NB4 (cell line): ENCODE measurements around the gene TTLL12.

ENCODE experiments used
- DNase-seq: peaks from one replicate; pipeline ENCODE4 v3.0.0; 2010; ENCODE audit warnings: low read depth
- H3K4me3 ChIP-seq: one replicate; pipeline ENCODE4 v1.5.1; 2011; ENCODE audit warnings: mild to moderate bottlenecking, low read depth, low read length, moderate library complexity
- CTCF ChIP-seq: IDR thresholded peaks from one replicate; pipeline ENCODE4 v1.5.1; 2012; ENCODE audit warnings: low read depth, low read length
- MYC ChIP-seq: IDR thresholded peaks from 2 replicates; pipeline ENCODE4 v1.6.1; 2011; ENCODE audit warnings: low read depth, low read length
- POLR2A ChIP-seq: IDR thresholded peaks from 2 replicates; pipeline ENCODE4 v1.6.1; 2011; ENCODE audit warnings: mild to moderate bottlenecking; ENCODE audit not compliant: insufficient read length; ENCODE audit errors: extremely low read depth
- TF ChIP-seq, protein P1 (sequence below): IDR thresholded peaks from 2 replicates; pipeline ENCODE4 v1.6.1; 2011; ENCODE audit warnings: low read depth, low read length

The TTLL12 gene

GRCh38 chr22:43218786-43219185 lies 31.9 kb upstream of the TTLL12 start:
- DNase-seq, result no peak
- TF ChIP-seq CTCF (no peak), POLR2A (no peak), MYC (no peak)
- TF ChIP-seq, protein P1, sequence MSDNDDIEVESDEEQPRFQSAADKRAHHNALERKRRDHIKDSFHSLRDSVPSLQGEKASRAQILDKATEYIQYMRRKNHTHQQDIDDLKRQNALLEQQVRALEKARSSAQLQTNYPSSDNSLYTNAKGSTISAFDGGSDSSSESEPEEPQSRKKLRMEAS, result no peak
- no peak overlapping the region for H3K4me3 ChIP-seq

DNA sequence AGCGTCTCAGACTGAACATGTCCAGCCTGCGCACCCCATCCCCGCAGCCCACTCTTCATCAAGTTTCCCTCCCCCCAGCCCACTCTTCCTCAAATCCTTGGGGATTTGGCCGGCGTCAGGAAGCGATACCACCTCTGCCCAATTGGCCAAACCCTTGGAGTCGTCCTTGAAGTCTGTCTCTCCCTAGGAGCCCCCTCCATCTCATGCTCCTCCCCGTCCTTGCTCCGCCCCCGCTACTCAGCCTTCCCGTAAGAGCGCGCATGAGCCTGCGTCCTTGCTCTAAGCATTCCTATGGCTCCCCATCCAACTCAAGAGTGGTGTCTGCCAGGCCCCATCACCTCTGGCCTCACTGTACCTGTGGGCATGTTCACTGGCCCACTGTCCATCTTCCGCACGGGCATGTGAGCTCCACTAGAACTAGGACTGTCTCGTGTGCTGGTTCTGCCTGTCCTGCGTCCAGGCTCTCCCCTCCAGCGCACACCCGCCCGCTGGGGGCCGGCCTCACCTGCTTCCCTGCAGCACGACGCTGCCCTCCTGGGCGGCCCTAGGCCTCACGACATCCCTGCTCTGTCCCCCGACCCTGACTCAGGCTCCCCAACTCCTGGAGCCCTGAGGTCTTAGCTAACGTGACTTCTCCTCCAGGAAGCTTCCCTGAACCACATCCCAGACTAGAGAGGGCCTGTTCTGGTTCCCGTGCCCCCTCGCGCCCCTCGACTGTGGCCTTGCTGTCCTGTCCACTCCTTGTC lies 30.5 kb upstream of the TTLL12 start:
- H3K4me3 ChIP-seq, result no peak overlapping the region
- TF ChIP-seq MYC (no peak), POLR2A (no peak), CTCF (no peak)
- TF ChIP-seq, protein P1, result no peak
- no peak for DNase-seq

DNA sequence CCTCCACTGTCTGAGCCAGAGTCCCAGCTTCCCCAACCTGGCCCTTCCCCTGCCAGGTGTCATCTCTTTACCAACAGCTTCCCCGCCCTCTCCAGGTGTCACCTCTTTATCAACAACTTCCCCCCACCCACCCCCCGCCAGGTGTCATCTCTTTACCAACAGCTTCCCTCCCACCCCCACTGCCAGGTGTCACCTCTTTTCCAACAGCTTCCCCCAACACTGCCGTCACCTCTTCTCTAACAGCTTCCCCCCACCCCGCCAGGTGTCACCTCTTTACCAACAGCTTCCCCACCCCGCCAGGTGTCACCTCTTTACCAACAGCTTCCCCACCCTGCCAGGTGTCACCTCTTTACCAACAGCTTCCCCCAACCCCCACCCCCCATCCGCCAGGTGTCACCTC lies 29.8 kb upstream of the TTLL12 start:
- no peak for TF ChIP-seq MYC
- TF ChIP-seq CTCF, result no peak
- TF ChIP-seq, protein P1, result no peak
- no peak for TF ChIP-seq POLR2A
- no peak for DNase-seq

DNA sequence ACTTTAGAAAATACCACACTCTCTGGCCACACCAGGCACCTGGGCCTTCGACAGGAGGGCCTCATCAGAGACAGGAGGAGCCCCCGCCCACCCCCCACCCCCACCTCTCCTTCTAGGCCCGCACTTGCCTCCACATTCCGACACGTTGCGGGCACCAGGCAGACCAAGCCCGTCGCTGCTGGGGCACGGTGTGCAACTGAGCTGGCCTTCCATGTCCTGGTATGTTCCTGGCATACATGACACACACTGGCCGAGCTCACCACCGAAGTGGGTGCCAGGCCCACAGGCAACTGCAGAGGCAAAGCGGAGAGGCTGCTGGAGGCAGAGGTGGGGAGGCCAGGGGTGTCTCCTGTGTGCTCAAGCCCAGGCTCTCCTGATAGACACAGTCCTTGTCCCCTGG lies 27.0 kb upstream of the TTLL12 start:
- TF ChIP-seq POLR2A (no peak), CTCF (no peak)
- no peak overlapping the region for H3K4me3 ChIP-seq
- DNase-seq, result no peak

More for the DNA sequence above, 29.8 kb upstream of the TTLL12 start:
- H3K4me3 ChIP-seq, result no peak overlapping the region

- DNase-seq, result no peak
- TF ChIP-seq CTCF, result no peak
- TF ChIP-seq, protein P1, result no peak
- no peak for TF ChIP-seq POLR2A
- no peak for TF ChIP-seq MYC
- H3K4me3 ChIP-seq, result no peak overlapping the region
Measured at GRCh38 chr22:43213051-43213450, 26.1 kb upstream of the TTLL12 start.

DNA sequence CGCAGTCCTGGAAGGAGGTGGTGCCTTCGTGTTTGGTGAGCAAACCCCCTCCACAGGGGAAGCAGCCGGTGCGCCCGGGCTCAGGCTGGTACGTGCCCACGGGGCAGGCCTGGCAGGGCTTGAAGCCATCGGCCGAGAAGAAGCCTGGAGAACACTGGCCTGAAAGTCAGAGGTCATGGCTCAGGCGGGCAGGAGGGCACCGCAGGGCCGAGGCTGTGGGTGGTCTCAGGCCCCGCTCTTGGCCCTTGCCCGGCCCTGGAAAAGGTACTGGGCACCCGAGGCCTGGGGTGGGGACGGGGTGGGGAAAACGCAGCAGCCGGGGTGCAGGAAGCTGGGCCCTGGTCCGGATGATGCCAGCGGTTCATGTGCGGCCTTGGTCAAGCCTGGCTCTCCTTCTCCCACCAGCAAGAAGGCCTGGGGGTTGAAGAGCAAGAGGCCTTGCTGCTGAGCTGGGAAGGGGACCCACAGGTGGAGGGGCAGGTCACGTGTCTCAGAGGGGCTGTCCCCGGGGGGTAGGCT lies 25.6 kb upstream of the TTLL12 start:
- TF ChIP-seq CTCF (no peak), MYC (no peak), POLR2A (no peak)
- TF ChIP-seq, protein P1, result no peak
- DNase-seq, result no peak

More for the DNA sequence above, 25.6 kb upstream of the TTLL12 start:
- no peak overlapping the region for H3K4me3 ChIP-seq
